HG02943 (cell line): ENCODE measurements around the gene MSI1.

ENCODE experiments used
- ATAC-seq: cut with Tn5 transposase; IDR thresholded peaks from one replicate; pipeline ENCODE4 v1.9.1; 2021; ENCODE audit warnings: mild to moderate bottlenecking, low read depth, moderate library complexity; ENCODE audit not compliant: unreplicated experiment

Gene MSI1

DNA sequence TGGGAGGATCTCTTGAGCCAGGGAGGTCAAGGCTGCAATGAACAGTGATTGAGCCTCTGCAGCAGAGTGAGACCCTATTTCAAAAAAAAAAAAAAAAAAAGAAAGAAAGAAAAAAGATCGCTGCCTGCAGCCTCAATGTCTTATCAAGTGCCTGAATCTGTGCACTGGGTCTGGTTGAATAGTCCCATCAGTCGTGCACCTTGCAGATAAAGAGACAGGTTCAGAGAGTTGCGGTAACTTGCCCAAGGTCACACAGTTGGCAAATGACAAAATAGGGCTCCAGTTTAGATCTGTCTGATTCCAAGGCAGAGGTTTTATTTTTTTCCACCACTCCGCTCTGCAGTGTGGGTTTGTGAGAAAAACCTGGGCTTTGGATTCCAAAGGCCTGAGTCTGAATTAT lies 40.7 kb downstream of the MSI1 start:
- no peak for ATAC-seq

DNA sequence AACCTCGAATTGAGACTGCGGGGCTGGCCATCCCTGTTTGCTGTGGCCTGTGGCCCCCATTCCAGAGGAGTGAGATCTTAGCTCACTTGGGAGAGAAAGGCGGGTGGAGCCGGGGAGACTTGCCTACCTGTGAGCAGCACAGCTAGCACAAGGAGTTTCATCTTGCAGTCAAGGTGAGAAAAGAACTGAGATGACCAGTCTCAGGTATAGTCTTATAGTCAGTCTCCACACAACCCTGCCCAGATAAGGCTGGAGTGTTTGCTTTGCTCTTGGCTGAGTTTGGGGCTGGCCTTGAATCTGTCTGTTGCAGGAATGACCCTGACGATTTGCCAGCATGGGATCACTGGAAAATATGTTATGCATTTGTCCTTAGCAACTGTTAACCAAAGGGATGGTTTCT lies 41.4 kb downstream of the MSI1 start, which contains the start of gene PLA2G1B:
PLA2G1B (minus strand) TSS at position 187 of the 400 bp plus-strand sequence; CDS start at position 161, 26 bp downstream.
- no peak for ATAC-seq

GRCh38 chr12:120324841-120325417 lies 44.0 kb downstream of the MSI1 start:
- no peak for ATAC-seq

- no peak for ATAC-seq
Measured at GRCh38 chr12:120323772-120324171, 45.2 kb downstream of the MSI1 start.

- ATAC-seq: no peak
Measured at GRCh38 chr12:120321382-120322202, 47.4 kb downstream of the MSI1 start.

- ATAC-seq: peak; percentile 98
Measured at GRCh38 chr12:120317224-120318105, 51.5 kb downstream of the MSI1 start.

DNA sequence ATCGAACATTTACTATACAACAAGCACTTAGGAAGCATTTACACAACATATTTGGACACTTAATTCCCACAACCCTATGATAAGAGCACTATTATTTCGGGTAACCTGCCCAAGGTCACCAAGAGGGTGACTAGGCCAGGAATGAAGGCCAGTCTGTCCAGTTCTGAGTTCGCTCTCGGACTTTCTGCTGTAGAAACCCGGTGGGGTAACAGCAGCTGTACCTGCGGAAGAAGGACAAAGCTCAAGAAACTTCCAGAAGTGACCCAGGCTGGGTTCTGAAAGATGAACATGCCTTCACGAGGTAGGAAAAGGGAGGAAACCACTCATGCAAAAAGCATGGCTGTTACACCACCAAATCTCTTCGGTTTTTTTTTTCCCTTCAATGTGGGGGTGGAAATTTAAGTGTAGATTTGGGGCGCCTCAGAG lies 52.2 kb downstream of the MSI1 start:
- no peak for ATAC-seq

- no peak for ATAC-seq
Measured at GRCh38 chr12:120314220-120314619, 54.7 kb downstream of the MSI1 start.

- peak; percentile 96 for ATAC-seq
Measured at GRCh38 chr12:120301962-120302815, 66.8 kb downstream of the MSI1 start, which contains the start of gene SIRT4. Gene SIRT4 (plus strand): TSS chr12:120302321. CDS start chr12:120303562, 1,241 bp downstream.

DNA sequence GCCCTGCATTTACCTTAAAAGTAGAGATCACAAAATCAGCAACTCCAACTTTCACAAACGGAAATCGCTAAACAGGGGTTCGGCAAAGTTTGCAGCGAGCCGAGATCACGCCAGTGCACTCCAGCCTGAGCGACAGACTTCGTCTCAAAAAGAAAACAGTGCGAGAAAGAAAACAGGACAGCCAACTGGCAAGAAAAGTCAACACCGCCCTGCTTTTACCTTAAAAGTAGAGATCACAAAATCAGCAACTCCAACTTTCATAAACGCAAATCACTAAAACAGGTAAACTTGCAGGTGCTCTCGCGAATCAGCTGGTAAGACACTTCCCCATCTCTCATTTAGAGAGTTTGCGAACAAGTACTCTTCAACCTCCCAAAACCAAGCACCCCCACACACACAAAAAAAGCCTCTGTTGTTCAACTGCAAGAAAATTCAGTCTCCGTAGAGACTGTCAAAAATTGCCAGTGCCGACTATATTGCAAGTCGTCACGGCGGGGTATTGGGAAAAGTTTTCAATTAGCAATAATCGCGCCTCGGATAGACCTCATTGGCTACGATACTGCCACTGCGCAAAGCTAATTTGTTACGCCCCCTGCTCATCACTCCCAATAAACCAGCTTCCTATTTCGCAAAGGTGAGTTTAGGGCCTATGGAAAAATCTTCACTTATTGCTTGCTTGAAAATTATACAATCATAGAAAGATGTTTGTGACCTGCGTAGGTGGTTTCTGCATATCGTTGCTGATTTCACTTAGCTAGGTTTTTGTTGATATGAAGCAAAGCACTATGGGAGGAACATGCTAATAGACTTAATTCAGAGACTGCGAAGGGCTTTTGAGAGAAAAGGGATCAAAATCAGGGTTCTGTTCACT lies 76.1 kb downstream of the MSI1 start, which contains the start of gene RNU4-1:
RNU4-1 (minus strand) TSS at position 577 of the 871 bp plus-strand sequence.
- ATAC-seq: peak; percentile 44

DNA sequence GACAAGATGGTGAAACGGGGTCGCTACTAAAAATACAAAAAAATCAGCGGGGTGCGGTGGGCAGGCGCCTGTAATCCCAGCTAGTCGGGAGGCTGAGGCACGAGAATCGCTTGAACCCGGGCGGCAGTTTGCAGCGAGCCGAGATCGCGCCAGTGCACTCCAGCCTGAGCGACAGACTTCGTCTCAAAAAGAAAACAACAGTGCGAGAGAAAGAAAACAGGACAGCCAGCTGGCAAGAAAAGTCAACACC lies 76.6 kb downstream of the MSI1 start:
- peak; percentile 10 for ATAC-seq
